ENCODE results near the gene ZSWIM4.

Gene ZSWIM4

GRCh38 chr19:13799669-13800068 lies 4.4 kb downstream of the ZSWIM4 start:
- H3K4me3 ChIP-seq (ENCODE audit: low read length) = no peak overlapping the region
- no peaks in the 10 kb centered on the region for H4K20me1 ChIP-seq (ENCODE audit: control insufficient read depth, insufficient read depth, low read depth, low read length)
- H3K9me3 ChIP-seq (ENCODE audit: control insufficient read depth, insufficient read depth, low read length) = no peaks in the 10 kb centered on the region
- H3K4me2 ChIP-seq (ENCODE audit: low read length) = no peak overlapping the region
- H3K36me3 ChIP-seq (ENCODE audit: control insufficient read depth, low read length) = no peaks in the 10 kb centered on the region
- H3K27ac ChIP-seq (ENCODE audit: low read depth, low read length) = no peak overlapping the region
- H3F3A ChIP-seq (ENCODE audit: control insufficient read depth, insufficient read depth) = no peaks in the 10 kb centered on the region
- no peaks in the 10 kb centered on the region for H3K9me2 ChIP-seq (replicated peaks; ENCODE audit: control insufficient read depth, low read length)
- H3K4me1 ChIP-seq (ENCODE audit: control insufficient read depth, low read length) = peaks cover 16% of the 10 kb centered on the region
- peaks cover 7% of the 10 kb centered on the region for H3K79me2 ChIP-seq (ENCODE audit: control insufficient read depth, low read length)
- TF ChIP-seq CTCF (IDR thresholded peaks at IDR 0.05; ENCODE audit: low read depth, low read length, poor library complexity, severe bottlenecking) = no peak
- TF ChIP-seq EZH2phosphoT487 (IDR thresholded peaks at IDR 0.05; ENCODE audit: borderline replicate concordance, low read length) = no peak
- no peaks in the 10 kb centered on the region for H3K27me3 ChIP-seq (ENCODE audit: control insufficient read depth, low read length)

- H3K9me2 ChIP-seq (replicated peaks; ENCODE audit: control insufficient read depth, low read length) = no peaks in the 10 kb centered on the region
- H3K4me1 ChIP-seq (ENCODE audit: control insufficient read depth, low read length) = no peaks in the 10 kb centered on the region
- no peaks in the 10 kb centered on the region for H3F3A ChIP-seq (ENCODE audit: control insufficient read depth, insufficient read depth)
- H3K4me2 ChIP-seq (ENCODE audit: low read length) = no peak overlapping the region
- H3K36me3 ChIP-seq (ENCODE audit: control insufficient read depth, low read length) = peaks cover 4% of the 10 kb centered on the region; the same call in 1 of the 2 replicates
- H3K9me3 ChIP-seq (ENCODE audit: control insufficient read depth, insufficient read depth, low read length) = no peaks in the 10 kb centered on the region
- no peaks in the 10 kb centered on the region for H4K20me1 ChIP-seq (ENCODE audit: control insufficient read depth, insufficient read depth, low read depth, low read length)
- H3K27me3 ChIP-seq (ENCODE audit: control insufficient read depth, low read length) = no peaks in the 10 kb centered on the region
- no peaks in the 10 kb centered on the region for H3K79me2 ChIP-seq (ENCODE audit: control insufficient read depth, low read length)
- TF ChIP-seq CTCF (IDR thresholded peaks at IDR 0.05; ENCODE audit: low read depth, low read length, poor library complexity, severe bottlenecking) (no peak), EZH2phosphoT487 (IDR thresholded peaks at IDR 0.05; ENCODE audit: borderline replicate concordance, low read length) (no peak)
- H3K4me3 ChIP-seq (ENCODE audit: low read length) = no peak overlapping the region
- H3K27ac ChIP-seq (ENCODE audit: low read depth, low read length) = no peak overlapping the region
These were observed 7.8 kb downstream of the ZSWIM4 start for GRCh38 chr19:13803038-13803437.

GRCh38 chr19:13804830-13805683 lies 9.8 kb downstream of the ZSWIM4 start:
- no peaks in the 10 kb centered on the region for H4K20me1 ChIP-seq (ENCODE audit: control insufficient read depth, insufficient read depth, low read depth, low read length)
- peaks cover 4% of the 10 kb centered on the region; the same call in 1 of the 2 replicates for H3K36me3 ChIP-seq (ENCODE audit: control insufficient read depth, low read length)
- no peaks in the 10 kb centered on the region for H3K27me3 ChIP-seq (ENCODE audit: control insufficient read depth, low read length)
- no peak overlapping the region for H3K4me2 ChIP-seq (ENCODE audit: low read length)
- no peaks in the 10 kb centered on the region for H3F3A ChIP-seq (ENCODE audit: control insufficient read depth, insufficient read depth)
- H3K9me2 ChIP-seq (replicated peaks; ENCODE audit: control insufficient read depth, low read length) = no peaks in the 10 kb centered on the region
- H3K79me2 ChIP-seq (ENCODE audit: control insufficient read depth, low read length) = no peaks in the 10 kb centered on the region
- H3K9me3 ChIP-seq (ENCODE audit: control insufficient read depth, insufficient read depth, low read length) = no peaks in the 10 kb centered on the region
- no peak overlapping the region for H3K4me3 ChIP-seq (ENCODE audit: low read length)
- H3K27ac ChIP-seq (ENCODE audit: low read depth, low read length) = no peak overlapping the region
- TF ChIP-seq CTCF (IDR thresholded peaks at IDR 0.05; ENCODE audit: low read depth, low read length, poor library complexity, severe bottlenecking) (no peak), EZH2phosphoT487 (IDR thresholded peaks at IDR 0.05; ENCODE audit: borderline replicate concordance, low read length) (no peak)
- no peaks in the 10 kb centered on the region for H3K4me1 ChIP-seq (ENCODE audit: control insufficient read depth, low read length)
